ENCODE measurements around the gene MTNR1A.

DNA sequence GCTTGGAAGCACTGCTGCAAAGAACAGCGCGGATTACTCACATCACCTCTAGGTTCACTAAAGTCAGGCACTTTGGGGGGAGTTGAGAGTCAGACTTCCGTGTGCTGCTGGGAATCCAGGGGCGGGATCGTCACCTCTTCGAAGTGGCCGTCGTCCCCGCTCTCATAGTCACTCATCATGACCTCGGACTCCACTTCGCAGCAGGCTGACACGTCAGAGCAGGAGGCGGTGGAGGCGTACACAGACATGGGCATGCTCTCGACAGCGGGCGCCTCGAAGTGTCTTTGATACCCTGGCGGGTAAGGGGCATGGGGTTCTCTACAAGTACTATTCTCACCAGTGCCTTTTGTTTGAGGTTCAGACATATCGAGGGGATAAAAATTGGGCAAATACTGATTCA is 33.1 kb upstream of the MTNR1A start:
- TF ChIP-seq, protein P1, sequence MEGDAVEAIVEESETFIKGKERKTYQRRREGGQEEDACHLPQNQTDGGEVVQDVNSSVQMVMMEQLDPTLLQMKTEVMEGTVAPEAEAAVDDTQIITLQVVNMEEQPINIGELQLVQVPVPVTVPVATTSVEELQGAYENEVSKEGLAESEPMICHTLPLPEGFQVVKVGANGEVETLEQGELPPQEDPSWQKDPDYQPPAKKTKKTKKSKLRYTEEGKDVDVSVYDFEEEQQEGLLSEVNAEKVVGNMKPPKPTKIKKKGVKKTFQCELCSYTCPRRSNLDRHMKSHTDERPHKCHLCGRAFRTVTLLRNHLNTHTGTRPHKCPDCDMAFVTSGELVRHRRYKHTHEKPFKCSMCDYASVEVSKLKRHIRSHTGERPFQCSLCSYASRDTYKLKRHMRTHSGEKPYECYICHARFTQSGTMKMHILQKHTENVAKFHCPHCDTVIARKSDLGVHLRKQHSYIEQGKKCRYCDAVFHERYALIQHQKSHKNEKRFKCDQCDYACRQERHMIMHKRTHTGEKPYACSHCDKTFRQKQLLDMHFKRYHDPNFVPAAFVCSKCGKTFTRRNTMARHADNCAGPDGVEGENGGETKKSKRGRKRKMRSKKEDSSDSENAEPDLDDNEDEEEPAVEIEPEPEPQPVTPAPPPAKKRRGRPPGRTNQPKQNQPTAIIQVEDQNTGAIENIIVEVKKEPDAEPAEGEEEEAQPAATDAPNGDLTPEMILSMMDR (IDR thresholded peaks at IDR 0.05) = no peak
- no peak for TF ChIP-seq POLR2A (IDR thresholded peaks at IDR 0.05)
